Testis (tissue), 2 donors: ENCODE data around the gene ITM2A.

Experiments used
- CTCF ChIP-seq, 3 experiments: fragments of 450-650 bp in 2 of 3; fragments of 200-600 bp in 1 of 3; sonication (generic) in 1 of 3; IDR thresholded peaks; one replicate each; pipeline ENCODE4 v1.5.1; 2016 to 2019; ENCODE audit warnings: antibody characterized with exemption in 3 of 3, mild to moderate bottlenecking in 2 of 3, moderate library complexity in 1 of 3
- POLR2A ChIP-seq: fragments of 450-650 bp; IDR thresholded peaks from one replicate; pipeline ENCODE4 v1.6.1; 2017; ENCODE audit warnings: antibody characterized with exemption, mild to moderate bottlenecking, moderate library complexity

DNA sequence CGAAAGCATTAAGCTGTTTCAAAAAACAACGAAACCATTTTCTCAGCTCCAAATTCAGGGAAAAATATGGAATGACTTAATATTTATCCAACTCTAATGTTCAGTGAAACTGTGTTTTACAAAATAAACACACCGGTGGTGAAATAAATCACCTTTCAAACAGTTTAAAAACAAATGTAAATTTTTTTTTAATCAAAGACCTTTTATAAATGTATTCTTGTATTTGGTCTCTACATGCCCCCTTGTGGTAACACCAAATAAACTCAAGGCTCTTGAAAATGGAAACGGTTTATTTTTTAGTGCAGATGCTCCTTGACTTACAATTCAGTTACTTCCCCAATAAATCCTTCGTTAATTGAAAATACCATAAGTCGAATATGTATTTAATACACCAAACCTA is 45.8 kb upstream of the ITM2A start:
- TF ChIP-seq POLR2A (no peak), CTCF (IDR thresholded peaks at IDR 0.05) (peak in 1 of 3 experiments; percentile 38)
